Mucosa of descending colon (tissue), 3 donors: Measurements from ENCODE around the gene SCEL. TPM values are rescaled to one million over a fixed set of nuclear protein-coding genes. Genes with fewer than 3 reads are reported as not detected.

Experiments
- ATAC-seq: fragments of 200-7000 bp; cut with Tn5 transposase; one replicate; pipeline ENCODE4 v1.9.1; 2020; ENCODE audit warnings: mild to moderate bottlenecking, moderate library complexity
- DNase-seq, 3 donors: peaks; one replicate each; pipeline ENCODE4 v3.0.0-alpha.2; 2020
- H3K36me3 ChIP-seq: fragments of 200-600 bp; one replicate; pipeline ENCODE4 v1.8.0; 2021; ENCODE audit warnings: low read depth, mild to moderate bottlenecking
- H3K4me1 ChIP-seq: fragments of 200-600 bp; one replicate; pipeline ENCODE4 v1.8.0; 2021; ENCODE audit warnings: low read depth, mild to moderate bottlenecking
- H3K4me3 ChIP-seq: fragments of 200-600 bp; one replicate; pipeline ENCODE4 v1.8.0; 2021; ENCODE audit warnings: mild to moderate bottlenecking
- H3K9me3 ChIP-seq: fragments of 200-600 bp; one replicate; pipeline ENCODE4 v1.8.0; 2021; ENCODE audit warnings: mild to moderate bottlenecking
- CTCF ChIP-seq: fragments of 200-600 bp; IDR thresholded peaks from one replicate; pipeline ENCODE4 v1.8.0; 2022; ENCODE audit warnings: antibody characterized with exemption, mild to moderate bottlenecking
- intact Hi-C, 2 donors: fragments of 100-400 bp; cut with DNase I in 1 of 2; cut with micrococcal nuclease in 1 of 2; formaldehyde crosslinking; loops; one replicate each; pipeline versions ENCODE4 v1.11.0 to v1.11.1; 2022; cut with DNase I, micrococcal nuclease
- total RNA-seq, 3 donors: library from RNA; stranded (reverse); fragmentation: NEBNext Ultra II Directional in 2 of 3; extraction: Animal tissue kit (Norgen Biotek cat#: 25700) in 2 of 3; gene quantifications; one replicate each; pipeline versions ENCODE4 v1.2.1 to v1.2.4, GENCODE V29; 2021 to 2023
- donor health status: DM: no; HTN: no; CAD: no; lungs with moderate emphysema.
- donor health status: DM: no; HTN: no; CAD: no.
- donor health status: DM: no; HTN: yes; CAD: no.

Gene SCEL
- total RNA-seq, 3 donors from 2014 or later, result 0.19 to 1.9 (median 1.4) TPM

GRCh38 chr13:77497835-77498234 is 37.7 kb upstream of the SCEL start:
- no peak for TF ChIP-seq CTCF
- ATAC-seq (no peak), DNase-seq (no peak)
- no peaks in the 10 kb centered on the region for H3K36me3 ChIP-seq
- intact Hi-C loops, result no loop called here
- H3K9me3 ChIP-seq, result no peaks in the 10 kb centered on the region
- no peaks in the 10 kb centered on the region for H3K4me1 ChIP-seq
- H3K4me3 ChIP-seq, result no peak overlapping the region

- Histone ChIP-seq H3K4me3 (no peak overlapping the region), H3K36me3 (no peaks in the 10 kb centered on the region), H3K9me3 (no peaks in the 10 kb centered on the region), H3K4me1 (no peaks in the 10 kb centered on the region)
- intact Hi-C loops, result no loop called here
- no peak for TF ChIP-seq CTCF
- no peak for ATAC-seq
- DNase-seq, result no peak
Observed at GRCh38 chr13:77502104-77502720, 33.3 kb upstream of the SCEL start.

- Histone ChIP-seq H3K9me3 (no peaks in the 10 kb centered on the region), H3K4me1 (no peaks in the 10 kb centered on the region), H3K4me3 (no peak overlapping the region), H3K36me3 (no peaks in the 10 kb centered on the region)
- TF ChIP-seq CTCF, result no peak
- ATAC-seq (no peak), DNase-seq (no peak)
- intact Hi-C loops, result no loop called here
Observed at GRCh38 chr13:77503398-77503797, 32.1 kb upstream of the SCEL start.

- no peak for DNase-seq
- H3K36me3 ChIP-seq, result no peaks in the 10 kb centered on the region
- no peaks in the 10 kb centered on the region for H3K4me1 ChIP-seq
- no peak overlapping the region for H3K4me3 ChIP-seq
- intact Hi-C loops, result no loop called here
- no peak for ATAC-seq
- H3K9me3 ChIP-seq, result no peaks in the 10 kb centered on the region
- TF ChIP-seq CTCF, result no peak
Observed at GRCh38 chr13:77506874-77507273, 28.6 kb upstream of the SCEL start.

- no peak for TF ChIP-seq CTCF
- ATAC-seq (no peak), DNase-seq (no peak)
- Histone ChIP-seq H3K36me3 (no peaks in the 10 kb centered on the region), H3K4me1 (no peaks in the 10 kb centered on the region), H3K9me3 (no peaks in the 10 kb centered on the region), H3K4me3 (no peak overlapping the region)
- intact Hi-C loops, result no loop called here
Observed at GRCh38 chr13:77507931-77508776, 27.4 kb upstream of the SCEL start.
